Osteocyte (in vitro differentiated cells): ENCODE data around the gene GLUL. TPM values are rescaled to one million over a fixed set of nuclear protein-coding genes. Genes with fewer than 3 reads are reported as not detected.

Experiments used
- DNase-seq: peaks from one replicate; pipeline ENCODE4 v3.0.0; 2021; ENCODE audit warnings: mixed read lengths; ENCODE audit not compliant: unreplicated experiment; ENCODE audit errors: extremely low spot score
- H3K27ac Mint-ChIP-seq: one replicate; pipeline ENCODE4 v1.8.0; 2021; ENCODE audit warnings: mild to moderate bottlenecking, mixed read lengths; ENCODE audit not compliant: unreplicated experiment
- H3K27me3 Mint-ChIP-seq: one replicate; pipeline ENCODE4 v1.8.0; 2021; ENCODE audit warnings: mixed read lengths; ENCODE audit not compliant: unreplicated experiment
- H3K36me3 Mint-ChIP-seq: one replicate; pipeline ENCODE4 v1.8.0; 2021; ENCODE audit warnings: mixed read lengths; ENCODE audit not compliant: unreplicated experiment
- H3K4me1 Mint-ChIP-seq: one replicate; pipeline ENCODE4 v1.8.0; 2021; ENCODE audit warnings: mixed read lengths; ENCODE audit not compliant: unreplicated experiment
- H3K4me3 Mint-ChIP-seq: one replicate; pipeline ENCODE4 v1.8.0; 2021; ENCODE audit warnings: mild to moderate bottlenecking, moderate library complexity, mixed read lengths; ENCODE audit not compliant: unreplicated experiment
- H3K9me3 Mint-ChIP-seq: one replicate; pipeline ENCODE4 v1.8.0; 2021; ENCODE audit warnings: mixed read lengths; ENCODE audit not compliant: unreplicated experiment
- CTCF ChIP-seq: fragments of 200-600 bp; sonication (generic); IDR thresholded peaks from 2 replicates; pipeline ENCODE4 v1.5.0; 2021; ENCODE audit warnings: antibody characterized with exemption, mild to moderate bottlenecking, moderate library complexity
- total RNA-seq: library from RNA; stranded (reverse); gene quantifications from 2 replicates; pipeline ENCODE4 v1.2.1, GENCODE V29; 2021

Gene GLUL
- total RNA-seq, 1 donor from 2014 or later = 253 TPM

- Mint-ChIP-seq H3K27me3 (peaks cover 7% of the 10 kb centered on the region), H3K36me3 (peaks cover 6% of the 10 kb centered on the region), H3K4me1 (no peaks in the 10 kb centered on the region), H3K27ac (no peak overlapping the region), H3K4me3 (no peak overlapping the region), H3K9me3 (no peaks in the 10 kb centered on the region)
- no peak for DNase-seq
- no peak for TF ChIP-seq CTCF
These were observed 14.5 kb downstream of the GLUL start for GRCh38 chr1:182376936-182377574.

GRCh38 chr1:182374101-182374834 is 17.3 kb downstream of the GLUL start:
- H3K4me3 Mint-ChIP-seq = no peak overlapping the region
- peaks cover 10% of the 10 kb centered on the region for H3K27me3 Mint-ChIP-seq
- H3K27ac Mint-ChIP-seq = no peak overlapping the region
- H3K4me1 Mint-ChIP-seq = no peaks in the 10 kb centered on the region
- no peaks in the 10 kb centered on the region for H3K9me3 Mint-ChIP-seq
- no peaks in the 10 kb centered on the region for H3K36me3 Mint-ChIP-seq
- no peak for TF ChIP-seq CTCF
- no peak for DNase-seq

- Mint-ChIP-seq H3K4me1 (peaks cover 6% of the 10 kb centered on the region), H3K9me3 (no peaks in the 10 kb centered on the region), H3K36me3 (no peaks in the 10 kb centered on the region), H3K27ac (no peak overlapping the region), H3K4me3 (no peak overlapping the region), H3K27me3 (peaks cover 15% of the 10 kb centered on the region)
- no peak for TF ChIP-seq CTCF
- no peak for DNase-seq
These were observed 21.1 kb downstream of the GLUL start for GRCh38 chr1:182370532-182370931.

GRCh38 chr1:182368903-182369302 is 22.7 kb downstream of the GLUL start:
- H3K4me3 Mint-ChIP-seq = no peak overlapping the region
- TF ChIP-seq CTCF = no peak
- peaks cover 6% of the 10 kb centered on the region for H3K4me1 Mint-ChIP-seq
- no peak for DNase-seq
- no peaks in the 10 kb centered on the region for H3K9me3 Mint-ChIP-seq
- no peaks in the 10 kb centered on the region for H3K36me3 Mint-ChIP-seq
- no peak overlapping the region for H3K27ac Mint-ChIP-seq
- H3K27me3 Mint-ChIP-seq = peaks cover 21% of the 10 kb centered on the region

- TF ChIP-seq CTCF = no peak
- H3K36me3 Mint-ChIP-seq = no peaks in the 10 kb centered on the region
- H3K4me1 Mint-ChIP-seq = peaks cover 6% of the 10 kb centered on the region
- H3K27ac Mint-ChIP-seq = no peak overlapping the region
- H3K27me3 Mint-ChIP-seq = peaks cover 24% of the 10 kb centered on the region
- H3K9me3 Mint-ChIP-seq = no peaks in the 10 kb centered on the region
- no peak for DNase-seq
- H3K4me3 Mint-ChIP-seq = no peak overlapping the region
These were observed 23.2 kb downstream of the GLUL start for GRCh38 chr1:182368358-182368757.
